HG03521 (cell line): ENCODE data around the gene INPP5B.
"Not testable (repeated sequence)": the region's sequence is repeated elsewhere in the genome, so short reads cannot be mapped to it uniquely, and the experiment has no call there.

Experiments
- ATAC-seq: cut with Tn5 transposase; IDR thresholded peaks from one replicate; pipeline ENCODE4 v1.9.1; 2021; ENCODE audit warnings: mild to moderate bottlenecking, moderate library complexity; ENCODE audit not compliant: unreplicated experiment

The INPP5B gene

GRCh38 chr1:37946703-37947360 lies at the start of gene INPP5B:
Gene INPP5B (minus strand): TSS chr1:37947053. CDS start chr1:37946308, 745 bp downstream.
- ATAC-seq: peak; percentile 78

- ATAC-seq: no peak
These were observed 49.0 kb upstream of the INPP5B start for GRCh38 chr1:37995751-37996345.

GRCh38 chr1:37994886-37995566 lies 48.2 kb upstream of the INPP5B start:
- ATAC-seq: no peak

- peak; percentile 34 for ATAC-seq
These were observed 42.6 kb upstream of the INPP5B start for GRCh38 chr1:37989361-37989930.

- no peak for ATAC-seq
These were observed 40.8 kb upstream of the INPP5B start for GRCh38 chr1:37987679-37988078.

- ATAC-seq: no peak
These were observed 36.7 kb upstream of the INPP5B start for GRCh38 chr1:37983546-37983945.

GRCh38 chr1:37978541-37978940 lies 31.7 kb upstream of the INPP5B start:
- ATAC-seq: no peak

GRCh38 chr1:37975083-37975482 lies 28.2 kb upstream of the INPP5B start:
- not testable (repeated sequence) for ATAC-seq

GRCh38 chr1:37974567-37974966 lies 27.7 kb upstream of the INPP5B start:
- no peak for ATAC-seq

- ATAC-seq: not testable (repeated sequence)
These were observed 26.8 kb upstream of the INPP5B start for GRCh38 chr1:37973684-37974083.

GRCh38 chr1:37965301-37965700 lies 18.4 kb upstream of the INPP5B start:
- no peak for ATAC-seq

GRCh38 chr1:37964106-37964505 lies 17.3 kb upstream of the INPP5B start:
- ATAC-seq: not testable (repeated sequence)

GRCh38 chr1:37958690-37959089 lies 11.8 kb upstream of the INPP5B start:
- ATAC-seq: no peak

- ATAC-seq: no peak
These were observed 8.8 kb upstream of the INPP5B start for GRCh38 chr1:37955685-37956084.

GRCh38 chr1:37954316-37954971 lies 7.6 kb upstream of the INPP5B start:
- no peak for ATAC-seq

- ATAC-seq: no peak
These were observed 5.9 kb upstream of the INPP5B start for GRCh38 chr1:37952738-37953137.

- no peak for ATAC-seq
These were observed 5.2 kb upstream of the INPP5B start for GRCh38 chr1:37951783-37952624.

- no peak for ATAC-seq
These were observed 4.4 kb upstream of the INPP5B start for GRCh38 chr1:37951041-37951782.

- ATAC-seq: no peak
These were observed 2.8 kb upstream of the INPP5B start for GRCh38 chr1:37949524-37950152.
